ENCODE measurements around the gene UBL4B.
A peak's percentile ranks its signal among the peaks of the same experiment; 100 is the strongest.

Gene UBL4B

GRCh38 chr1:110113551-110113950 is 1.3 kb downstream of the UBL4B start:
- DNase-seq, result no peak

GRCh38 chr1:110114173-110114572 is 1.9 kb downstream of the UBL4B start:
- no peak for DNase-seq

- DNase-seq, result no peak
Measured at GRCh38 chr1:110114784-110115183, 2.5 kb downstream of the UBL4B start.

GRCh38 chr1:110118636-110119396 is 6.6 kb downstream of the UBL4B start:
- DNase-seq, result no peak

- DNase-seq, result no peak
Measured at GRCh38 chr1:110119843-110120242, 7.6 kb downstream of the UBL4B start.

- DNase-seq, result peak; percentile 48
Measured at GRCh38 chr1:110120960-110121561, 8.8 kb downstream of the UBL4B start.

GRCh38 chr1:110123224-110123623 is 11.0 kb downstream of the UBL4B start:
- DNase-seq, result no peak

GRCh38 chr1:110125810-110126209 is 13.6 kb downstream of the UBL4B start:
- no peak for DNase-seq

- DNase-seq, result no peak
Measured at GRCh38 chr1:110130113-110130591, 17.9 kb downstream of the UBL4B start.

- no peak for DNase-seq
Measured at GRCh38 chr1:110130989-110131388, 18.7 kb downstream of the UBL4B start.

- DNase-seq, result no peak
Measured at GRCh38 chr1:110132682-110133081, 20.4 kb downstream of the UBL4B start.

GRCh38 chr1:110133436-110133835 is 21.2 kb downstream of the UBL4B start:
- no peak for DNase-seq

GRCh38 chr1:110134050-110134595 is 21.9 kb downstream of the UBL4B start:
- no peak for DNase-seq

GRCh38 chr1:110135246-110135645 is 23.0 kb downstream of the UBL4B start:
- DNase-seq, result no peak

GRCh38 chr1:110135666-110136065 is 23.4 kb downstream of the UBL4B start:
- DNase-seq, result no peak

GRCh38 chr1:110136911-110137310 is 24.7 kb downstream of the UBL4B start:
- no peak for DNase-seq

- DNase-seq, result no peak
Measured at GRCh38 chr1:110138956-110139355, 26.7 kb downstream of the UBL4B start.

- no peak for DNase-seq
Measured at GRCh38 chr1:110144366-110144765, 32.1 kb downstream of the UBL4B start.

GRCh38 chr1:110148961-110149360 is 36.7 kb downstream of the UBL4B start:
- DNase-seq, result no peak

- DNase-seq, result peak; percentile 49
Measured at GRCh38 chr1:110150330-110151174, 38.3 kb downstream of the UBL4B start, which contains the start of gene SLC6A17. TSS of gene SLC6A17 (plus strand) at chr1:110150494. CDS start at chr1:110166930, 16,436 bp downstream.

- DNase-seq, result peak; percentile 35
Measured at GRCh38 chr1:110151175-110151669, 39.0 kb downstream of the UBL4B start.

GRCh38 chr1:110152133-110152785 is 40.0 kb downstream of the UBL4B start:
- DNase-seq, result no peak
